HG03439 (cell line): Measurements from ENCODE around the gene TSKU.
"Not testable (repeated sequence)": the region's sequence is repeated elsewhere in the genome, so short reads cannot be mapped to it uniquely, and the experiment has no call there.

Experiments used
- ATAC-seq: cut with Tn5 transposase; IDR thresholded peaks from one replicate; pipeline ENCODE4 v1.9.1; 2021; ENCODE audit warnings: mild to moderate bottlenecking, moderate library complexity; ENCODE audit not compliant: unreplicated experiment

Gene TSKU

DNA sequence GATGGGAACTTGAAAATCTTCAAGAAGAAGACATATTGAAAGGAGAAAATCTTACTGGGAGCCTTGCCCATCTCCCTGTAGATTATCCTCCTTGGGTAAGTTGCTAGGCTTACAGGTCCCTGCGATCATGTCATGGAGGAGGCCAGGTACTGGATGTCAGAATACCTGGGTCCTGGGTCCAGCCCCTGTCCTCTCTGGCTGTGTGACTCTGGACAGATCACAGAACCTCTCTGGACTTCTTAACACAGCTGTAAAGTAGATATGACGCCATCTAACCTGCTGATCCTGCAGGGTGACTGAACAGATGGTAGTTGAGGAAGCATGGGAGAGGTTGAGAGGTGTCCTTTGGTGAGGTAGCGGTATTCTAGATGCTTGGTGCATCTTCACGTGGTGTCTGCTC is 4.1 kb downstream of the TSKU start:
- no peak for ATAC-seq

DNA sequence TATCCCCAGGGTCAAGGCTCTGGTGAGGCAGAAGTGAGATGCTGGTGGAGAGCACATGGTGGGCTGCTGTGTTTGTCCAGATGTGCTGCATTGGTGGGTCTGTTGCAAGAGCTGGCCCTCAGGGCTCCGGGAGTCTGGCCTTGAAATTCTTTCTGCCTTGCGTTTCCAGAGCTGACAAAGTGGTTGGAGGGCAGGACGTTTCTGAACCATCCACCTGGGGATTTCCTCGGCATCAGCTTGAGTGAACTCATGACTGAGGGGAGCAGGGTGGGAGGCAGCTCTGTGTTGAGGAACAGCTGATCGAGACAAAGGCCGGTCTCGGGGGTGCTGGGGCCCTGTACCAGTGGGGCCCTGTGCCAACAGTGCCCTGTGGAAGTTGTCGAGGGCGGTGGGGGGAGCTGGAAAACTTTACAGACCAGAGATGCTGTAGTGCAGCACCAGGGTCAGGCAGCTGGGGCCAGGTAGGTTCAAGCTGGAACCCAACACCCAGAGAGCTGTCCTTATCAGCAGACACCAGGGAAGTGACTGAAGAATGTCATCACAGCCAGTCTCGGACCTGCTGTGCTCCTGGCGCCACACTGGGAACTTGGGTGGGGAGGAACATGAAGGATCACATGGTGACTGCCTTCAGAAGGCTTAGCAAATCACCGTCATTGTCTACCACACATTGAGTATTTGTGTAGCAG is 4.9 kb downstream of the TSKU start:
- no peak for ATAC-seq

DNA sequence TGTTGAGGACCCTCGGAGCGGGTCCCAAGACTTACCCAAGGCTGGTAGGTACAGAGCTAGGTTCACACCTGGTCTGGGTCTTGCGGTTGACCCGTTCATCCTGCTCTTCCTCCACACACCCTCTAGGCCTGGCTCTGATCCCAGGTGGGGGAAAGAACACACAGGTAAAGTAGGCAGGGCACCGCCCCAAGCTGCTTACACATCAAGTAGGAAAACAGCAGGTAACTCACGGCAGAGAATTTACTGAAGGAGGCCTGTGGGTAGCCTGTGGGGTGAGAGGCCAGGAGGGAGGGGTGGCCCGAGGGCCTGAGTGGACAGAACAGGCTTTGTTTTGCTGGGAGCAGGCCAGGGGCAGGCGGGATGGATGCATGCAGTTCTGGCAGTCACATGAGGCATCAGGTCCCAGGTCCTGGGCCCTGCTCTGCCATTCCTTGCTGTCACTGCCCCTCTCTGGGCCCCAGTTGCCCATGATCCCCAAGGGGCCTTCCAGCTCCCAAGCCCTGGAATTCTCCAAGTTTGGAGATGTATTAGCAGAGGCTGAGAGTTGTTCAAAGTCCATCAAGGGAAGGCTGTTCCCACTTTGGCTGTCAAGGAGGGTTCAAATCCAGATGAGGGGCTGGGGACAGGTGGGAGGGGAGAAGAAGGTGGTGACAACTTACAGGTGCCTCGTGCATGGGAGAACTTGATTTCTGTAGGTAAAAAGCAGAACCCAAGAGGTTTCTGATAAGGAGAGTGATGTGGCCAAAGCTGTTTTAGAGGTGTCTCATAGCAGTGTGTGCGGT is 5.7 kb downstream of the TSKU start:
- no peak for ATAC-seq

GRCh38 chr11:76789443-76789719 is 6.2 kb downstream of the TSKU start:
- no peak for ATAC-seq

GRCh38 chr11:76790251-76790650 is 7.1 kb downstream of the TSKU start:
- no peak for ATAC-seq

DNA sequence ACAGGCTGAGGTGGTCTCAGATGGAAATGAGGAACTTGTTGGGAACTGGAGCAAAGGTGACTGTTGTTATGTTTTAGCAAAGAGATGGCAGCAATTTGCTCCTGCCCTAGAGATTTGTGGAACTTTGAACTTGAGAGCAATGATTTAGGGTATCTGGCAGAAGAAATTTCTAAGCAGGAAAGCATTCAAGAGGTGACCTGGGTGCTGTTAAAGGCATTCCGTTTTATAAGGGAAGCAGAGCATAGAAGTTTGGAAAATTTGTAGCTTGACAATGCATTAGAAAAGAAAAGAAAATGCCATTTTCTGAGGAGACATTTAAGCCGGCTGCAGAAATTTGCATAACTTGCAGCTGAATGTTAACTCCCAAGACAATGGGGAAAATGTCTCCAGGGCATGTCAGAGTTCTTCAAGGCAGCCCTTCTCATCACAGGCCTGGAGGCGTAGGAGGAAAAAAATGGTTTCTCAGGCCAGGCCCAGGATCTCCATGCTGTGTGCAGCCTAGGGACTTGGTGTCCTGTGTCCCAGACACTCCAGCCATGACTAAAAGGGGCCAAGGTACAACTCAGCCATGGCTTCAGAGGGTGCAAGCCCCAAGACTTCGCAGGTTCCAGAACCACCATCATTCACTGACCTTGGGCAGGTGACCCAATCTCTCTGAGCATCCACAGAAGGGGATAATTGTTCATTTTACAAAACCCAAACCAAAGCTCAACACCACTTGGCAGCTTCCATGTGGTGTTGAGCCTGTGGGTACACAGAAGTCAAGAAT is 8.0 kb downstream of the TSKU start:
- ATAC-seq, result not testable (repeated sequence)

GRCh38 chr11:76791861-76792260 is 8.7 kb downstream of the TSKU start:
- ATAC-seq, result no peak

DNA sequence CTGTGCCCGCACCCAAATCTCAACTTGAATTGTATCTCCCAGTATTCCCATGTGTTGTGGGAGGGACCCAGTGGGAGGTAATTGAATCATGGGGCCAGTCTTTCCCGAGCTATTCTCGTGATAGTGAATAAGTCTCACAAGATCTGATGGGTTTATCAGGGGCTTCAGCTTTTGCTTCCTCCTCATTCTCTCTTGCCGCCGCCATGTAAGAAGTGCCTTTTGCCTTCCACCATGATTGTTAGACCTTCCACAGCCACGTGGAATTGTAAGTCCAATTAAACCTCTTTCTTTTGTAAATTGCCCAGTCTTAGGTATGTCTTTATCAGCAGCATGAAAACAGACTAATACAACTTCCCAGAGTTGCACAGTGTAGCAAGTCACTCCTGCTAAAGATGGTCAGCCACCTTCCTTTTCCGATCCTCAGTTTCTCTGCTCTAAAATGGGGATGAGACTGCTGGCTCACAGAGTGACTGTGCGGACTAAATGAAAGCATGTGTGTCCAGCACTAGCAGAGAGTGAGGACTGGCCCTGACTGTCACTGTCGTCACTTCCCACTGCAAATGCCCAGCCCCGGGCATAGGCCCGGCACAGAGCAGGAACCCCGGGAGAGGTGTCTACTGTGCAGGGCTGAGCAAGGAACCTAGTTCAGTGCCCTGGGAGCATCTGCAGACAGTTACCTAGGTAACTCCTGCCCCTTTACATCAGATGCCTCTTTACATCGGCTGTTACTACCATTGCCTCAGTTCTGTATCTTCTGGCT is 9.5 kb downstream of the TSKU start:
- ATAC-seq, result no peak

DNA sequence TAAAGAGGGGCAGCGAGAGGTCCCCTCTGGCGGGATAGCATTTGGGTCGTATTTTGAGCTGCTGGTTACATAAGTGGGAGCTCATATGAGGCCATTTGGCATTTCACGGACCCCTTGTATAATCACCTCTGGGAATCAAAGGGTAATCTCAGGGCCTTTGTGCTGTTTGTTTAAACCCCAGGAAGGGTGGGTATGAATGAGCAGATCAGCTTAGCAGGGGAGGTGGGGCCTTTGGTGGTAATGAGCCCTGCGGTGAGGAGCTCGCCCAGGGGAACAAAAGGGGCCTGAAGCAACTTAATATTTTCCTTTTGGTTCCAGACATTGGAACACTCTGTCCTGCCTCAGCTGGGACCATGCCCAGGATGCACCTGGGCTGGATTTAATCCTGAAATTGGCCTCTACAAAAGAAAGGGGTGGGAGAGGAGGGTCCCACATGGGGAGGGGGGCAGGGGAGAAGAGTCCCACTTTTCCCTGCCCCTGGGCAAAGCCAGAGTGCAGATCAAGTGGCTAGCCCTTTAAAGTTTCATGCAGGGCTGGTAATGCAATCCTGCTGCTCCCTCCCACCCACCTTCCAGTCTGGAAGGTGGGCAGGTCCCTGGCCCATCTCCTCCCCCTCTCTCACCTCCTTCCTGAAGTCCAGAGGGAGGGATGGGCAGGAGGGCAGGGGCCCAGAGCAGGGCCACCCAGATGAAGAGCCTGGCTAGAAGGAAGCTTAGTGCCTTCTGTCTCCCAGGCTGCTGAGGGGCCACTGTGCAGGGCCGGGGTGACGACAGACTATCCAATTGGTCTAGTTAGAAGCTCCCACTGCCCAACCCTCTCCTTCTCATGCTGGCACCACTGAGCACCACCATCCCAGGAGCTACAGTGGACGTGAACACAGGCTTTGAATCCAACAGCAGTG is 10.5 kb downstream of the TSKU start:
- no peak for ATAC-seq

GRCh38 chr11:76794371-76795289 is 11.5 kb downstream of the TSKU start:
- no peak for ATAC-seq

GRCh38 chr11:76795290-76795935 is 12.3 kb downstream of the TSKU start:
- no peak for ATAC-seq

- no peak for ATAC-seq
These were observed 12.8 kb downstream of the TSKU start for GRCh38 chr11:76795936-76796441.

GRCh38 chr11:76796511-76797198 is 13.5 kb downstream of the TSKU start:
- no peak for ATAC-seq

DNA sequence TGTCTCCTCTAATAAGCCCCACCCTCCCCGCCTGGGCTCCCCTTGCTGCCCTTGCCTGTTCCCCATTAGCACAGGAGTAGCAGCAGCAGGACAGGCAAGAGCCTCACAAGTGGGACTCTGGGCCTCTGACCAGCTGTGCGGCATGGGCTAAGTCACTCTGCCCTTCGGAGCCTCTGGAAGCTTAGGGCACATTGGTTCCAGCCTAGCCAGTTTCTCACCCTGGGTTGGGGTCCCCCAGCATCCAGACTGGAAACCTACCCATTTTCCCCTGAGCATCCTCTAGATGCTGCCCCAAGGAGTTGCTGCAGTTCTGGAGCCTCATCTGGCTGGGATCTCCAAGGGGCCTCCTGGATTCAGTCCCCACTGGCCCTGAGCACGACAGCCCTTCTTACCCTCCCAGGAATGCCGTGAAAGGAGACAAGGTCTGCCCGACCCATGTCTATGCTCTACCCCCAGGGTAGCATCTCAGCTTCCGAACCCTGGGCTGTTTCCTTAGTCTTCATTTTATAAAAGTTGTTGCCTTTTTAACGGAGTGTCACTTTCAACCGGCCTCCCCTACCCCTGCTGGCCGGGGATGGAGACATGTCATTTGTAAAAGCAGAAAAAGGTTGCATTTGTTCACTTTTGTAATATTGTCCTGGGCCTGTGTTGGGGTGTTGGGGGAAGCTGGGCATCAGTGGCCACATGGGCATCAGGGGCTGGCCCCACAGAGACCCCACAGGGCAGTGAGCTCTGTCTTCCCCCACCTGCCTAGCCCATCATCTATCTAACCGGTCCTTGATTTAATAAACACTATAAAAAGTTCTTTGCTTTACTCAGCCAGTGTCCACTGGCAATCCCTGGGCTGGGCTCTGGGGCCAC is 14.4 kb downstream of the TSKU start:
- no peak for ATAC-seq

GRCh38 chr11:76798202-76798581 is 15.0 kb downstream of the TSKU start:
- no peak for ATAC-seq

GRCh38 chr11:76798671-76799065 is 15.5 kb downstream of the TSKU start:
- ATAC-seq, result no peak
